Measurements from ENCODE around the gene MS4A1. TPM values are rescaled to one million over a fixed set of nuclear protein-coding genes. Genes with fewer than 3 reads are reported as not detected.
"Not testable (repeated sequence)": the region's sequence is repeated elsewhere in the genome, so short reads cannot be mapped to it uniquely, and the experiment has no call there.

The MS4A1 gene
- total RNA-seq, 2 experiments from 2014 or later, result 1.7 to 2.1 TPM

- H3K4me3 Mint-ChIP-seq, result no peak overlapping the region
- H3K27me3 Mint-ChIP-seq, result peaks cover 9% of the 10 kb centered on the region
- no peak overlapping the region for H3K27ac Mint-ChIP-seq
- no peaks in the 10 kb centered on the region for H3K4me1 Mint-ChIP-seq (ENCODE audit: low read depth)
- no peaks in the 10 kb centered on the region for H3K9me3 Mint-ChIP-seq
- DNase-seq (no peak), ATAC-seq (no peak)
- intact Hi-C loops (cut with micrococcal nuclease), result no loop called here
- H3K36me3 Mint-ChIP-seq (ENCODE audit: low read depth), result no peaks in the 10 kb centered on the region
- TF ChIP-seq CTCF (IDR thresholded peaks at IDR 0.05), result no peak
- ChIA-PET POLR2A (no interaction called here), CTCF (no interaction called here)
These were observed 24.4 kb upstream of the MS4A1 start for GRCh38 chr11:60431251-60431650.

- no peak overlapping the region for H3K27ac Mint-ChIP-seq
- H3K27me3 Mint-ChIP-seq, result peaks cover 7% of the 10 kb centered on the region
- no peak for TF ChIP-seq CTCF (IDR thresholded peaks at IDR 0.05)
- H3K4me3 Mint-ChIP-seq, result no peak overlapping the region
- POLR2A ChIA-PET, result no interaction called here
- H3K36me3 Mint-ChIP-seq (ENCODE audit: low read depth), result no peaks in the 10 kb centered on the region
- ATAC-seq (no peak), DNase-seq (no peak)
- no peaks in the 10 kb centered on the region for H3K9me3 Mint-ChIP-seq
- CTCF ChIA-PET, result no interaction called here
- no peaks in the 10 kb centered on the region for H3K4me1 Mint-ChIP-seq (ENCODE audit: low read depth)
- intact Hi-C loops (cut with micrococcal nuclease), result no loop called here
These were observed 22.2 kb upstream of the MS4A1 start for GRCh38 chr11:60433401-60433800.

GRCh38 chr11:60447070-60447469, 8.6 kb upstream of the MS4A1 start:
- no peaks in the 10 kb centered on the region for H3K9me3 Mint-ChIP-seq
- intact Hi-C loops (cut with micrococcal nuclease), result no loop called here
- no peak for DNase-seq
- no peak for TF ChIP-seq CTCF (IDR thresholded peaks at IDR 0.05)
- peaks cover 14% of the 10 kb centered on the region for H3K4me1 Mint-ChIP-seq (ENCODE audit: low read depth)
- ChIA-PET CTCF (no interaction called here), POLR2A (no interaction called here)
- H3K36me3 Mint-ChIP-seq (ENCODE audit: low read depth), result no peaks in the 10 kb centered on the region
- no peak overlapping the region for H3K4me3 Mint-ChIP-seq
- ATAC-seq, result no peak
- H3K27ac Mint-ChIP-seq, result no peak overlapping the region
- H3K27me3 Mint-ChIP-seq, result no peaks in the 10 kb centered on the region

- ATAC-seq (no peak), DNase-seq (no peak)
- CTCF ChIA-PET, result no interaction called here
- H3K27me3 Mint-ChIP-seq, result no peaks in the 10 kb centered on the region
- no peak overlapping the region for H3K4me3 Mint-ChIP-seq
- intact Hi-C loops (cut with micrococcal nuclease), result no loop called here
- H3K36me3 Mint-ChIP-seq (ENCODE audit: low read depth), result no peaks in the 10 kb centered on the region
- H3K27ac Mint-ChIP-seq, result no peak overlapping the region
- POLR2A ChIA-PET, result no interaction called here
- peaks cover 14% of the 10 kb centered on the region for H3K4me1 Mint-ChIP-seq (ENCODE audit: low read depth)
- TF ChIP-seq CTCF (IDR thresholded peaks at IDR 0.05), result no peak
- no peaks in the 10 kb centered on the region for H3K9me3 Mint-ChIP-seq
These were observed 7.8 kb upstream of the MS4A1 start for GRCh38 chr11:60447846-60448245.

- intact Hi-C loops (cut with micrococcal nuclease); DNase-seq; H3K27me3 Mint-ChIP-seq; H3K36me3 Mint-ChIP-seq (ENCODE audit: low read depth); ATAC-seq; CTCF ChIA-PET; H3K9me3 Mint-ChIP-seq; H3K27ac Mint-ChIP-seq; H3K4me3 Mint-ChIP-seq; POLR2A ChIA-PET: not testable (repeated sequence)
- H3K4me1 Mint-ChIP-seq (ENCODE audit: low read depth), result peaks cover 18% of the 10 kb centered on the region
These were observed 4.5 kb upstream of the MS4A1 start for GRCh38 chr11:60451185-60451584.

GRCh38 chr11:60454212-60454611, 1.4 kb upstream of the MS4A1 start:
- ATAC-seq, result no peak

More at GRCh38 chr11:60454212-60454611, 1.4 kb upstream of the MS4A1 start:
- H3K4me3 Mint-ChIP-seq, result no peak overlapping the region
- H3K27me3 Mint-ChIP-seq, result peaks cover 5% of the 10 kb centered on the region
- ChIA-PET CTCF (no interaction called here), POLR2A (no interaction called here)
- no peaks in the 10 kb centered on the region for H3K9me3 Mint-ChIP-seq
- H3K27ac Mint-ChIP-seq, result no peak overlapping the region
- no peak for DNase-seq
- H3K4me1 Mint-ChIP-seq (ENCODE audit: low read depth), result peaks cover 18% of the 10 kb centered on the region
- no peak for TF ChIP-seq CTCF (IDR thresholded peaks at IDR 0.05)
- no peaks in the 10 kb centered on the region for H3K36me3 Mint-ChIP-seq (ENCODE audit: low read depth)
- intact Hi-C loops (cut with micrococcal nuclease), result no loop called here
